PC-9 (cell line): ENCODE data around the gene FIGN.

ENCODE experiments used
- EZH2 ChIP-seq: fragments of 200-600 bp; sonication (generic); IDR thresholded peaks from 2 replicates; pipeline ENCODE4 v1.8.0; 2017; ENCODE audit warnings: antibody characterized with exemption, low read depth
- TF ChIP-seq, protein P1 (sequence below): fragments of 200-600 bp; sonication (generic); conservative IDR thresholded peaks from 2 replicates; pipeline ENCODE4 v1.6.1; 2017; ENCODE audit warnings: mixed run types, antibody characterized with exemption, mild to moderate bottlenecking, moderate library complexity

DNA sequence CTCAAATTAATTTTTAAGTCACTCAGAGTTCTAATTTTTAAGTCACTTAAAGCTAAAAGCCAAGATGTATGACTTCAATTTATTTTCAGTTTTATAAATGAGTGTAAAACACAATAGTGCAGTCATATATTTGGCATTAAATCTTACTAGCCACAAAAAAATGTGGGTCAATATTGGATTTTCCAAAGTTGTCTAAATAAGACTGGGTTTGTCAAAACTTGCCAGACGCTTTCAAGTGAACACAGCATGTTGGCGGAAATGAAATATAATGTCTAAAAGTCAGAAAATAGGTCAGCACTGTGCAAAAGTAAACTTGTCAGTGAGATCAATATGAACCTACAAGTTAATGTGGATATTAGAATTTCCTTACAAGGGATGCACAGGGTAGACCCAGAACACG lies 128.9 kb downstream of the FIGN start:
- TF ChIP-seq, protein P1, sequence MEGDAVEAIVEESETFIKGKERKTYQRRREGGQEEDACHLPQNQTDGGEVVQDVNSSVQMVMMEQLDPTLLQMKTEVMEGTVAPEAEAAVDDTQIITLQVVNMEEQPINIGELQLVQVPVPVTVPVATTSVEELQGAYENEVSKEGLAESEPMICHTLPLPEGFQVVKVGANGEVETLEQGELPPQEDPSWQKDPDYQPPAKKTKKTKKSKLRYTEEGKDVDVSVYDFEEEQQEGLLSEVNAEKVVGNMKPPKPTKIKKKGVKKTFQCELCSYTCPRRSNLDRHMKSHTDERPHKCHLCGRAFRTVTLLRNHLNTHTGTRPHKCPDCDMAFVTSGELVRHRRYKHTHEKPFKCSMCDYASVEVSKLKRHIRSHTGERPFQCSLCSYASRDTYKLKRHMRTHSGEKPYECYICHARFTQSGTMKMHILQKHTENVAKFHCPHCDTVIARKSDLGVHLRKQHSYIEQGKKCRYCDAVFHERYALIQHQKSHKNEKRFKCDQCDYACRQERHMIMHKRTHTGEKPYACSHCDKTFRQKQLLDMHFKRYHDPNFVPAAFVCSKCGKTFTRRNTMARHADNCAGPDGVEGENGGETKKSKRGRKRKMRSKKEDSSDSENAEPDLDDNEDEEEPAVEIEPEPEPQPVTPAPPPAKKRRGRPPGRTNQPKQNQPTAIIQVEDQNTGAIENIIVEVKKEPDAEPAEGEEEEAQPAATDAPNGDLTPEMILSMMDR, result no peak
- no peak for TF ChIP-seq EZH2
